Measurements from ENCODE around the gene DGUOK.

Gene DGUOK

DNA sequence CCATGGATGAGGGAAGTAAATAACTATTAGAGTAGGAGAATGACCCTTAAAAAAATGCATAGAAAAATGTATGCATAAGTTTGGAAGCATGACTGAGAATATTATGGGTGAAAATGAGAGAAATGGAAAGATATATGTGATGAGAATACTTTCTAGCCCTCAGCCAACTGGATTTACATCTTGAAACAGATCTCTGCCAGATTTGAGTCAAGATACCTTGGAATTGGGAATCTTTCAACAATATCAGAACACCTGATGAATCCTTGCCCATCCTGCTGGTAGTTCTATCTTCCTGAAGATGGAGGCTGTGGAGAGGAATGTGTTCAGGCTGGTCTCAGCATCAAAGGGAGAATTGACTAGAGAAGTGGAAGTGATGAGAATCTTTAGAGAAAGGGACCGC lies 63.9 kb downstream of the DGUOK start:
- Histone ChIP-seq H3K36me3 (ENCODE audit: insufficient read depth, low read length) (peaks cover 62% of the 10 kb centered on the region), H3F3A (ENCODE audit: insufficient read depth, low read length) (no peaks in the 10 kb centered on the region), H4K20me1 (ENCODE audit: insufficient read depth, low read length) (no peaks in the 10 kb centered on the region), H3K9ac (ENCODE audit: low read length) (no peak overlapping the region), H3K9me2 (ENCODE audit: low read depth, low read length) (no peaks in the 10 kb centered on the region), H3K9me3 (ENCODE audit: low read length) (no peaks in the 10 kb centered on the region), H3K27me3 (ENCODE audit: insufficient read depth, low read length) (no peaks in the 10 kb centered on the region), H3K79me2 (ENCODE audit: insufficient read depth, low read length) (no peaks in the 10 kb centered on the region), H3K27ac (ENCODE audit: low read depth, low read length, poor library complexity, severe bottlenecking) (no peak overlapping the region), H3K4me1 (ENCODE audit: insufficient read depth, low read length, severe bottlenecking) (peaks cover 39% of the 10 kb centered on the region), H2AFZ (ENCODE audit: low read length) (no peak overlapping the region), H3K4me3 (ENCODE audit: low read depth, low read length, poor library complexity, severe bottlenecking) (no peak overlapping the region), H3K4me2 (ENCODE audit: low read length) (no peak overlapping the region)
- TF ChIP-seq, protein P1, sequence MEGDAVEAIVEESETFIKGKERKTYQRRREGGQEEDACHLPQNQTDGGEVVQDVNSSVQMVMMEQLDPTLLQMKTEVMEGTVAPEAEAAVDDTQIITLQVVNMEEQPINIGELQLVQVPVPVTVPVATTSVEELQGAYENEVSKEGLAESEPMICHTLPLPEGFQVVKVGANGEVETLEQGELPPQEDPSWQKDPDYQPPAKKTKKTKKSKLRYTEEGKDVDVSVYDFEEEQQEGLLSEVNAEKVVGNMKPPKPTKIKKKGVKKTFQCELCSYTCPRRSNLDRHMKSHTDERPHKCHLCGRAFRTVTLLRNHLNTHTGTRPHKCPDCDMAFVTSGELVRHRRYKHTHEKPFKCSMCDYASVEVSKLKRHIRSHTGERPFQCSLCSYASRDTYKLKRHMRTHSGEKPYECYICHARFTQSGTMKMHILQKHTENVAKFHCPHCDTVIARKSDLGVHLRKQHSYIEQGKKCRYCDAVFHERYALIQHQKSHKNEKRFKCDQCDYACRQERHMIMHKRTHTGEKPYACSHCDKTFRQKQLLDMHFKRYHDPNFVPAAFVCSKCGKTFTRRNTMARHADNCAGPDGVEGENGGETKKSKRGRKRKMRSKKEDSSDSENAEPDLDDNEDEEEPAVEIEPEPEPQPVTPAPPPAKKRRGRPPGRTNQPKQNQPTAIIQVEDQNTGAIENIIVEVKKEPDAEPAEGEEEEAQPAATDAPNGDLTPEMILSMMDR (IDR thresholded peaks at IDR 0.05; ENCODE audit: low read length), result no peak
- TF ChIP-seq EZH2 (IDR thresholded peaks at IDR 0.05; ENCODE audit: borderline replicate concordance, low read length), result no peak

DNA sequence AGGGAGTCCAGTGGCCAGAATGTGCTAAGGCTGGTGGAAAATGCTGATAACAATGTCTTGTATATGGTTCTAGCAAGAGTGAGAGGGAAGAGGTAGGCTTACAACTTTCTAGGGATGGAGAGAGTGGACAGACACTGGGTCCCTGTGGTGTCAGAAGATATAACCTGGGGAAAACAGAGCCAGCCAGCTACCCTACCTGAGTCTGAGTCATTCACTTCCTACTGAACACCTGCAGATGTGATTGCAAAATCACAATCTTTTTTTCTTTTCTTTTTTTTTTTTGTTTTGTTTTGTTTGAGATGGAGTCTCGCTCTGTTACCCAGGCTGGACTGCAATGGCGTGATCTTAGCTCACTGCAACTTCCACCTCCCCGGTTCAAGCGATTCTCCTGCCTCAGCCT lies 65.4 kb downstream of the DGUOK start:
- no peaks in the 10 kb centered on the region for H3F3A ChIP-seq (ENCODE audit: insufficient read depth, low read length)
- TF ChIP-seq EZH2 (IDR thresholded peaks at IDR 0.05; ENCODE audit: borderline replicate concordance, low read length), result no peak
- TF ChIP-seq, protein P1 (IDR thresholded peaks at IDR 0.05; ENCODE audit: low read length), result no peak
- H3K9me2 ChIP-seq (ENCODE audit: low read depth, low read length), result no peaks in the 10 kb centered on the region
- no peaks in the 10 kb centered on the region for H4K20me1 ChIP-seq (ENCODE audit: insufficient read depth, low read length)
- H3K9ac ChIP-seq (ENCODE audit: low read length), result no peak overlapping the region
- H3K79me2 ChIP-seq (ENCODE audit: insufficient read depth, low read length), result no peaks in the 10 kb centered on the region
- H3K4me2 ChIP-seq (ENCODE audit: low read length), result no peak overlapping the region
- peaks cover 24% of the 10 kb centered on the region for H3K4me1 ChIP-seq (ENCODE audit: insufficient read depth, low read length, severe bottlenecking)
- no peak overlapping the region for H3K4me3 ChIP-seq (ENCODE audit: low read depth, low read length, poor library complexity, severe bottlenecking)
- H2AFZ ChIP-seq (ENCODE audit: low read length), result no peak overlapping the region
- H3K27me3 ChIP-seq (ENCODE audit: insufficient read depth, low read length), result no peaks in the 10 kb centered on the region
- H3K9me3 ChIP-seq (ENCODE audit: low read length), result no peaks in the 10 kb centered on the region
- H3K36me3 ChIP-seq (ENCODE audit: insufficient read depth, low read length), result peaks cover 53% of the 10 kb centered on the region
- no peak overlapping the region for H3K27ac ChIP-seq (ENCODE audit: low read depth, low read length, poor library complexity, severe bottlenecking)

DNA sequence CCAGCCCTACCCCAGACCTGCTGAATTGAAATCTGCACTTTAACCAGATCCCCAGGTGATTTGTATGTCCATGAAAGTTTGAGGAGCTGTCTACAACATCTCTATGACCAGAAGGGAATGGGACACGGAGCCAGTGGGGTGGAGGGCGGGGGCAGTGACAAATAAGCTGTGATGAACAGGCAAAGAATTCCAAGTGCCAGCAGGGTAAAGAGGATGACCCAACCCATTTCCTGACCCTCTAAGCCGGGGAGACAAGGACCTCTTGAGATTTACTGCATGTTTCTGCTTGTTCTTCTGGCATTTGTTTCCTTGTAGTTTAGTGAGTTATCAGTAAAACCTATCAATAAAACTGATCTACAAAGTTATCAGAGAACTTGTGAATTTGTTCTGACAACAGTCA lies 66.7 kb downstream of the DGUOK start:
- H3K27ac ChIP-seq (ENCODE audit: low read depth, low read length, poor library complexity, severe bottlenecking), result no peak overlapping the region
- no peak overlapping the region for H2AFZ ChIP-seq (ENCODE audit: low read length)
- H3K79me2 ChIP-seq (ENCODE audit: insufficient read depth, low read length), result no peaks in the 10 kb centered on the region
- no peak overlapping the region for H3K4me3 ChIP-seq (ENCODE audit: low read depth, low read length, poor library complexity, severe bottlenecking)
- no peaks in the 10 kb centered on the region for H3K27me3 ChIP-seq (ENCODE audit: insufficient read depth, low read length)
- H3K36me3 ChIP-seq (ENCODE audit: insufficient read depth, low read length), result peaks cover 43% of the 10 kb centered on the region
- H3K9ac ChIP-seq (ENCODE audit: low read length), result no peak overlapping the region
- TF ChIP-seq, protein P1 (IDR thresholded peaks at IDR 0.05; ENCODE audit: low read length), result no peak
- TF ChIP-seq EZH2 (IDR thresholded peaks at IDR 0.05; ENCODE audit: borderline replicate concordance, low read length), result no peak
- H3K4me1 ChIP-seq (ENCODE audit: insufficient read depth, low read length, severe bottlenecking), result peaks cover 11% of the 10 kb centered on the region
- H4K20me1 ChIP-seq (ENCODE audit: insufficient read depth, low read length), result no peaks in the 10 kb centered on the region
- H3F3A ChIP-seq (ENCODE audit: insufficient read depth, low read length), result no peaks in the 10 kb centered on the region
- H3K4me2 ChIP-seq (ENCODE audit: low read length), result no peak overlapping the region
- H3K9me3 ChIP-seq (ENCODE audit: low read length), result no peaks in the 10 kb centered on the region
- no peaks in the 10 kb centered on the region for H3K9me2 ChIP-seq (ENCODE audit: low read depth, low read length)

All from OCI-LY1 (cell line).